ENCODE data around the gene ESR1. TPM values are rescaled to one million over a fixed set of nuclear protein-coding genes. Genes with fewer than 3 reads are reported as not detected.

Gene ESR1
- total RNA-seq, 1 experiment from 2014 or later: 0.98 TPM

GRCh38 chr6:152049502-152049901 is 242.0 kb downstream of the ESR1 start:
- POLR2A ChIA-PET: no interaction called here
- no peak for DNase-seq (ENCODE audit: low spot score)
- CTCF ChIA-PET: no interaction called here
- Mint-ChIP-seq H3K36me3 (no peaks in the 10 kb centered on the region), H3K27me3 (ENCODE audit: low read depth) (no peaks in the 10 kb centered on the region), H3K4me3 (no peak overlapping the region), H3K9me3 (no peaks in the 10 kb centered on the region), H3K27ac (no peak overlapping the region), H3K4me1 (peaks cover 8% of the 10 kb centered on the region; the same call in 1 of the 2 replicates)
- ATAC-seq: no peak
- TF ChIP-seq CREB1 (CRISPR knock-in tag; IDR thresholded peaks at IDR 0.05): no peak
- TF ChIP-seq, protein P1, sequence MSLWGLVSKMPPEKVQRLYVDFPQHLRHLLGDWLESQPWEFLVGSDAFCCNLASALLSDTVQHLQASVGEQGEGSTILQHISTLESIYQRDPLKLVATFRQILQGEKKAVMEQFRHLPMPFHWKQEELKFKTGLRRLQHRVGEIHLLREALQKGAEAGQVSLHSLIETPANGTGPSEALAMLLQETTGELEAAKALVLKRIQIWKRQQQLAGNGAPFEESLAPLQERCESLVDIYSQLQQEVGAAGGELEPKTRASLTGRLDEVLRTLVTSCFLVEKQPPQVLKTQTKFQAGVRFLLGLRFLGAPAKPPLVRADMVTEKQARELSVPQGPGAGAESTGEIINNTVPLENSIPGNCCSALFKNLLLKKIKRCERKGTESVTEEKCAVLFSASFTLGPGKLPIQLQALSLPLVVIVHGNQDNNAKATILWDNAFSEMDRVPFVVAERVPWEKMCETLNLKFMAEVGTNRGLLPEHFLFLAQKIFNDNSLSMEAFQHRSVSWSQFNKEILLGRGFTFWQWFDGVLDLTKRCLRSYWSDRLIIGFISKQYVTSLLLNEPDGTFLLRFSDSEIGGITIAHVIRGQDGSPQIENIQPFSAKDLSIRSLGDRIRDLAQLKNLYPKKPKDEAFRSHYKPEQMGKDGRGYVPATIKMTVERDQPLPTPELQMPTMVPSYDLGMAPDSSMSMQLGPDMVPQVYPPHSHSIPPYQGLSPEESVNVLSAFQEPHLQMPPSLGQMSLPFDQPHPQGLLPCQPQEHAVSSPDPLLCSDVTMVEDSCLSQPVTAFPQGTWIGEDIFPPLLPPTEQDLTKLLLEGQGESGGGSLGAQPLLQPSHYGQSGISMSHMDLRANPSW (CRISPR knock-in tag; conservative IDR thresholded peaks at IDR 0.05; ENCODE audit: low read depth): no peak
- no peak for TF ChIP-seq ZNF416 (CRISPR knock-in tag; IDR thresholded peaks at IDR 0.05)
- TF ChIP-seq, protein P2, sequence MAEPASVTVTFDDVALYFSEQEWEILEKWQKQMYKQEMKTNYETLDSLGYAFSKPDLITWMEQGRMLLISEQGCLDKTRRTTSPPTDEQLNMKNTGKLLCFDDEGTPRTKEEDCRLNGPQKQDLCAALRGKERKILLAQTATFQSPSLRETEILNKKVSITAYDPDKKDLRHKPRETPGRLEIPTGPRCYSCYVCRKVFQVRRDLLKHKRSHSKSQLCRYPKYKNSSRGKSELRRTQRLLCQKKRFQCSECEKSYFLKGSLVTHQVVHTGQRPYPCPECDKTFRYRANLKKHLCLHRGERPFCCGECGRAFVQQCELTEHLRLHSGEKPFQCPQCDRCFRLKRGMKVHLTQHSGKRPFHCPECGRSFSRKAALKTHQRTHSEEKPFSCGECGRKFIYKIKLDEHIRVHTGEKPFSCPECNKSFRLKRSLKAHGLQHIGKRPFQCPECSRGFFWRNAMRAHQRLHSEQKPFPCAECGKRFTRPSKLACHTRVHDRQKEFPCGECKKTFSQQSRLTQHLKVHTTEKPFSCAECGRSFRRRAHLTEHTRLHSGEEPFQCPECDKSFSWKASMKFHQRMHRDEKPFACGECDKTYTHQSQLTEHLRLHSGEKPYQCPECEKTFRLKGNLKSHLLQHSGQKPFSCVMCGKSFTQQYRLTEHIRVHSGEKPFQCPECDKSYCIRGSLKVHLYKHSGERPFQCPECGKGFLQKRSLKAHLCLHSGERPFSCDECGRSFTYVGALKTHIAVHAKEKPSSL (CRISPR knock-in tag; conservative IDR thresholded peaks at IDR 0.05): no peak
- TF ChIP-seq ZNF671 (CRISPR knock-in tag; IDR thresholded peaks at IDR 0.05): no peak
- TF ChIP-seq KAT7 (CRISPR knock-in tag; IDR thresholded peaks at IDR 0.05; ENCODE audit: borderline replicate concordance): no peak
- TF ChIP-seq GTF2I (CRISPR knock-in tag; conservative IDR thresholded peaks at IDR 0.05): no peak
- TF ChIP-seq ZNF396 (CRISPR knock-in tag; IDR thresholded peaks at IDR 0.05; ENCODE audit: borderline replicate concordance): no peak
- TF ChIP-seq TEAD1 (CRISPR knock-in tag; IDR thresholded peaks at IDR 0.05): no peak
- TF ChIP-seq, protein P3, sequence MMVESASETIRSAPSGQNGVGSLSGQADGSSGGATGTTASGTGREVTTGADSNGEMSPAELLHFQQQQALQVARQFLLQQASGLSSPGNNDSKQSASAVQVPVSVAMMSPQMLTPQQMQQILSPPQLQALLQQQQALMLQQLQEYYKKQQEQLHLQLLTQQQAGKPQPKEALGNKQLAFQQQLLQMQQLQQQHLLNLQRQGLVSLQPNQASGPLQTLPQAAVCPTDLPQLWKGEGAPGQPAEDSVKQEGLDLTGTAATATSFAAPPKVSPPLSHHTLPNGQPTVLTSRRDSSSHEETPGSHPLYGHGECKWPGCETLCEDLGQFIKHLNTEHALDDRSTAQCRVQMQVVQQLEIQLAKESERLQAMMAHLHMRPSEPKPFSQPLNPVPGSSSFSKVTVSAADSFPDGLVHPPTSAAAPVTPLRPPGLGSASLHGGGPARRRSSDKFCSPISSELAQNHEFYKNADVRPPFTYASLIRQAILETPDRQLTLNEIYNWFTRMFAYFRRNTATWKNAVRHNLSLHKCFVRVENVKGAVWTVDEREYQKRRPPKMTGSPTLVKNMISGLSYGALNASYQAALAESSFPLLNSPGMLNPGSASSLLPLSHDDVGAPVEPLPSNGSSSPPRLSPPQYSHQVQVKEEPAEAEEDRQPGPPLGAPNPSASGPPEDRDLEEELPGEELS (CRISPR knock-in tag; IDR thresholded peaks at IDR 0.05): no peak
- TF ChIP-seq NFATC4 (CRISPR knock-in tag; IDR thresholded peaks at IDR 0.05): no peak
- TF ChIP-seq, protein P4, sequence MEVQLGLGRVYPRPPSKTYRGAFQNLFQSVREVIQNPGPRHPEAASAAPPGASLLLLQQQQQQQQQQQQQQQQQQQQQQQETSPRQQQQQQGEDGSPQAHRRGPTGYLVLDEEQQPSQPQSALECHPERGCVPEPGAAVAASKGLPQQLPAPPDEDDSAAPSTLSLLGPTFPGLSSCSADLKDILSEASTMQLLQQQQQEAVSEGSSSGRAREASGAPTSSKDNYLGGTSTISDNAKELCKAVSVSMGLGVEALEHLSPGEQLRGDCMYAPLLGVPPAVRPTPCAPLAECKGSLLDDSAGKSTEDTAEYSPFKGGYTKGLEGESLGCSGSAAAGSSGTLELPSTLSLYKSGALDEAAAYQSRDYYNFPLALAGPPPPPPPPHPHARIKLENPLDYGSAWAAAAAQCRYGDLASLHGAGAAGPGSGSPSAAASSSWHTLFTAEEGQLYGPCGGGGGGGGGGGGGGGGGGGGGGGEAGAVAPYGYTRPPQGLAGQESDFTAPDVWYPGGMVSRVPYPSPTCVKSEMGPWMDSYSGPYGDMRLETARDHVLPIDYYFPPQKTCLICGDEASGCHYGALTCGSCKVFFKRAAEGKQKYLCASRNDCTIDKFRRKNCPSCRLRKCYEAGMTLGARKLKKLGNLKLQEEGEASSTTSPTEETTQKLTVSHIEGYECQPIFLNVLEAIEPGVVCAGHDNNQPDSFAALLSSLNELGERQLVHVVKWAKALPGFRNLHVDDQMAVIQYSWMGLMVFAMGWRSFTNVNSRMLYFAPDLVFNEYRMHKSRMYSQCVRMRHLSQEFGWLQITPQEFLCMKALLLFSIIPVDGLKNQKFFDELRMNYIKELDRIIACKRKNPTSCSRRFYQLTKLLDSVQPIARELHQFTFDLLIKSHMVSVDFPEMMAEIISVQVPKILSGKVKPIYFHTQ (CRISPR knock-in tag; IDR thresholded peaks at IDR 0.05): no peak
- TF ChIP-seq ETV6 (CRISPR knock-in tag; IDR thresholded peaks at IDR 0.05): no peak
- TF ChIP-seq, protein P5, sequence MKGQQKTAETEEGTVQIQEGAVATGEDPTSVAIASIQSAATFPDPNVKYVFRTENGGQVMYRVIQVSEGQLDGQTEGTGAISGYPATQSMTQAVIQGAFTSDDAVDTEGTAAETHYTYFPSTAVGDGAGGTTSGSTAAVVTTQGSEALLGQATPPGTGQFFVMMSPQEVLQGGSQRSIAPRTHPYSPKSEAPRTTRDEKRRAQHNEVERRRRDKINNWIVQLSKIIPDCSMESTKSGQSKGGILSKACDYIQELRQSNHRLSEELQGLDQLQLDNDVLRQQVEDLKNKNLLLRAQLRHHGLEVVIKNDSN (CRISPR knock-in tag; IDR thresholded peaks at IDR 0.05): no peak
- TF ChIP-seq ATF1 (CRISPR knock-in tag; IDR thresholded peaks at IDR 0.05): no peak
- no peak for TF ChIP-seq ERG (CRISPR knock-in tag; IDR thresholded peaks at IDR 0.05)
- no peak for TF ChIP-seq CREM (CRISPR knock-in tag; IDR thresholded peaks at IDR 0.05)
- TF ChIP-seq CDX4 (CRISPR knock-in tag; IDR thresholded peaks at IDR 0.05; ENCODE audit: borderline replicate concordance): no peak
- TF ChIP-seq CTCF (IDR thresholded peaks at IDR 0.05): no peak
